Left lung (tissue), 10 donors: ENCODE results near the gene KRT3. TPM values are rescaled to one million over a fixed set of nuclear protein-coding genes. Genes with fewer than 3 reads are reported as not detected.

Experiments used
- ATAC-seq: fragments of 200-7000 bp; cut with Tn5 transposase; one replicate; pipeline ENCODE4 v1.9.1; 2020; ENCODE audit warnings: moderate library complexity
- DNase-seq, 4 donors: peaks; one replicate each; pipeline ENCODE4 v3.0.0-alpha.2; 2013 to 2020
- H3K27ac ChIP-seq, 2 donors: fragments of 200-600 bp; sonication (generic) in 1 of 2; one replicate each; pipeline versions ENCODE4 v1.5.0 to v1.8.0; 2020 to 2021
- H3K27me3 ChIP-seq, 2 donors: fragments of 200-600 bp; sonication (generic) in 1 of 2; one replicate each; pipeline versions ENCODE4 v1.5.0 to v1.8.0; 2020 to 2021
- H3K36me3 ChIP-seq, 2 donors: fragments of 200-600 bp; sonication (generic) in 1 of 2; one replicate each; pipeline versions ENCODE4 v1.5.0 to v1.8.0; 2020 to 2021
- H3K4me1 ChIP-seq, 2 donors: fragments of 200-600 bp; one replicate each; pipeline ENCODE4 v1.8.0; 2021
- H3K4me3 ChIP-seq, 2 donors: fragments of 200-600 bp; sonication (generic) in 1 of 2; one replicate each; pipeline versions ENCODE4 v1.5.0 to v1.8.0; 2020 to 2021; ENCODE audit warnings: mild to moderate bottlenecking in 1 of 2
- H3K9me3 ChIP-seq, 2 donors: fragments of 200-600 bp; sonication (generic) in 1 of 2; one replicate each; pipeline versions ENCODE4 v1.5.0 to v1.8.0; 2020 to 2021
- CTCF ChIP-seq, 2 donors: fragments of 200-600 bp; sonication (generic) in 1 of 2; IDR thresholded peaks; one replicate each; pipeline versions ENCODE4 v1.5.0 to v1.8.0; 2021; ENCODE audit warnings: antibody characterized with exemption in 2 of 2
- intact Hi-C, 2 donors: fragments of 100-400 bp; cut with DNase I; formaldehyde crosslinking; loops; one replicate each; pipeline versions ENCODE4 v1.11.2 to v1.14.2; 2022
- polyA plus RNA-seq, 6 donors: library from polyadenylated mRNA; unstranded; fragments of 120-200 nt; gene quantifications; one replicate each; pipeline ENCODE4 v1.2.1, GENCODE V29; 2013; ENCODE audit not compliant: insufficient read length in 6 of 6
- total RNA-seq, 2 donors: library from RNA; stranded (reverse); fragmentation: NEBNext Ultra II Directional; extraction: Animal tissue kit (Norgen Biotek cat#: 25700); gene quantifications; one replicate each; pipeline ENCODE4 v1.2.1, GENCODE V29; 2021
- donor health status: DM: no; HTN: yes; CAD: no.
- donor health status: DM: no; HTN: no; CAD: no.

The KRT3 gene
- total and polyA plus RNA-seq, 8 donors, result not detected

- H3K27ac ChIP-seq, result no peak overlapping the region
- no peaks in the 10 kb centered on the region for H3K36me3 ChIP-seq
- no peak for TF ChIP-seq CTCF (IDR thresholded peaks at IDR 0.05)
- ATAC-seq (no peak), DNase-seq (no peak)
- H3K27me3 ChIP-seq, result peaks cover 0 to 28% of the 10 kb centered on the region in 2 donors
- intact Hi-C loops, result no loop called here
- H3K4me1 ChIP-seq, result no peaks in the 10 kb centered on the region
- H3K4me3 ChIP-seq, result no peak overlapping the region
- peaks cover 0 to 29% of the 10 kb centered on the region in 2 donors for H3K9me3 ChIP-seq
Observed at GRCh38 chr12:52759695-52760094, 36.2 kb downstream of the KRT3 start.

DNA sequence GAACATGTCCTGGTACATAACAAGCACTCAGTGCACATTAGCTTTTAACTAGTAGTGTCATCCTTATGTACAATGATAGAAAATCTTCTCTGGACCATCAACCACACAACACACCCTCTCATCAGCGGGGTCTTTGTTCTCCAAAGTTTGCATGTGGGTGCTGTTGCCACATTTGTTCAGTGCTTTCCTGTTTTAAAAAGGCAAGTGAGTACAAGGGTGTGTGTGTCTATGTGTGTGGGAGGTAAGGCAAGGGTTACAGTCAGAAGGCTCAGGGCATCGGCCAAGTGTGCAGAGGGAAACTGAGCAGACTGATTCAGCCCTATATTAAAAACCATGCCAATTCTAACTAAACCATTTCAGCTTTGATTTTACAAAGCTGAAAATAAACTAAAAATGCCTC lies 36.7 kb downstream of the KRT3 start:
- Histone ChIP-seq H3K36me3 (no peaks in the 10 kb centered on the region), H3K27me3 (peaks cover 0 to 32% of the 10 kb centered on the region in 2 donors), H3K9me3 (peaks cover 0 to 29% of the 10 kb centered on the region in 2 donors), H3K27ac (no peak overlapping the region), H3K4me3 (no peak overlapping the region), H3K4me1 (no peaks in the 10 kb centered on the region)
- ATAC-seq, result no peak
- no peak for DNase-seq
- TF ChIP-seq CTCF (IDR thresholded peaks at IDR 0.05), result no peak
- intact Hi-C loops, result no loop called here

- DNase-seq, result no peak
- intact Hi-C loops, result no loop called here
- TF ChIP-seq CTCF (IDR thresholded peaks at IDR 0.05), result no peak
- peaks cover 0 to 48% of the 10 kb centered on the region in 2 donors for H3K27me3 ChIP-seq
- no peaks in the 10 kb centered on the region for H3K36me3 ChIP-seq
- H3K9me3 ChIP-seq, result peaks cover 0 to 29% of the 10 kb centered on the region in 2 donors
- H3K4me3 ChIP-seq, result no peak overlapping the region
- ATAC-seq, result no peak
- H3K27ac ChIP-seq, result no peak overlapping the region
- no peaks in the 10 kb centered on the region for H3K4me1 ChIP-seq
Observed at GRCh38 chr12:52757449-52758176, 38.3 kb downstream of the KRT3 start.

DNA sequence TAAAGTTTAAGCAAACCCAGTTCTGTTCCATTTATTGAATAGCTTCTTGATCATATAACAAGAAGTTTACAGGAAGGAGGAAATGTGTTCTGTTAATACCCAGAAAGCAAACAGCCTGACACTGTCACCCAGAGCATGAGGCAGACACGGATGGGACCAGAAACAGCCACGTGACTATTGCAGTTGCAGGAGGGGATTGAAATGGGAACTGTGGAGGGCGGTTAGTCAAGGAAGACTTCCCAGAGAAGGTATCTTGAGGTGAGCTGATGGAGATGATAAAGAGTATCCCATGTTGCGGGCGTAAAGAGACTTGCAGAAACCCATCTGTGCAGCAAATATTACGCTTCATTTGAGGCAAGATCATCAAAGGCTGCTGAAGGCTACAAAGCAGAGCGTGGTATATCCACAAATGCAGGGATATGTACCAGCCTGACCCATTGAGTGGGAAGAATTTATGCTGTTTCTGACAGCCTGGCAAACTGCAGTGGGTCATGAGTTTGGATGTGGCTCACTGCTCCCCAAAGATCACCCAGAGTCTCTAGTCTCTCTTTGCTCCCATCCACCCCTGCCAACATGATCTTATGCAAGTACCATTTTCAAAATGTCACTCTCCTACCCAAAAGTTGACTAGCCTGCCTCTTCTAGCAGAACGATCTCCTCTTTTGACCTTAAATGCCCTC lies 39.5 kb downstream of the KRT3 start:
- DNase-seq (no peak), ATAC-seq (no peak)
- H3K4me1 ChIP-seq, result no peaks in the 10 kb centered on the region
- H3K9me3 ChIP-seq, result peaks cover 0 to 20% of the 10 kb centered on the region in 2 donors
- no peak overlapping the region for H3K4me3 ChIP-seq
- no peak overlapping the region for H3K27ac ChIP-seq
- peaks cover 0 to 57% of the 10 kb centered on the region in 2 donors for H3K27me3 ChIP-seq
- no peak for TF ChIP-seq CTCF (IDR thresholded peaks at IDR 0.05)
- no peaks in the 10 kb centered on the region for H3K36me3 ChIP-seq
- intact Hi-C loops, result no loop called here

DNA sequence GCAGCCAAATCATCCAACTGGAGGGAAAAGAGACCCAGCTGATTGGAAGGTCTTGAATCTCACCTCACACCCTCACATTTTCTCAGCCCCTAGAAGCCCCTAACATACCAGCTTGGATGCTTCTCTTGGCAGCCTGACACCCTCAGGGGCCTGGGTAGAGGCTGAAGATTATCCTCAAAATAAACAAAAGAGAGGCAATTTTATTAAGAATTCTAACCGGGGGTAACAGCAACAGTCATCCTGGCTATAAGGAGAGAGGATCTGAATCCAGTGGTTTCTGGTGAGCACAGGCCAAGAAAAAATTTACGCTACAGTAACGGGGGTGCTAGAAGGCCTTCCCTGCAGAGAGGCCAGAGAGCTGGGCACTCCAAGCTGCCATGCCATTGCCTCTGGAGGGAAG lies 40.4 kb downstream of the KRT3 start:
- no peaks in the 10 kb centered on the region for H3K4me1 ChIP-seq
- H3K27ac ChIP-seq, result no peak overlapping the region
- no peaks in the 10 kb centered on the region for H3K36me3 ChIP-seq
- H3K27me3 ChIP-seq, result peaks cover 0 to 64% of the 10 kb centered on the region in 2 donors
- no peak overlapping the region for H3K4me3 ChIP-seq
- peaks cover 0 to 11% of the 10 kb centered on the region in 2 donors for H3K9me3 ChIP-seq
- no peak for ATAC-seq
- intact Hi-C loops, result no loop called here
- no peak for DNase-seq
- no peak for TF ChIP-seq CTCF (IDR thresholded peaks at IDR 0.05)
